KMS-11 (cell line): ENCODE results near the gene TOMM7.

Experiments
- H2AFZ ChIP-seq: fragments of 200-600 bp; sonication (generic); 2 replicates; pipeline ENCODE4 v1.6.1; 2016; ENCODE audit warnings: antibody characterized with exemption, mixed run types, low read depth
- H3K27ac ChIP-seq: fragments of 200-600 bp; sonication (generic); 2 replicates; pipeline ENCODE4 v1.6.1; 2016; ENCODE audit warnings: mild to moderate bottlenecking, mixed run types
- H3K27me3 ChIP-seq: fragments of 200-600 bp; sonication (generic); 2 replicates; pipeline ENCODE4 v1.6.1; 2017; ENCODE audit warnings: mild to moderate bottlenecking, low read depth, mixed run types, moderate library complexity; ENCODE audit not compliant: insufficient read depth
- H3K36me3 ChIP-seq: fragments of 200-600 bp; sonication (generic); 2 replicates; pipeline ENCODE4 v1.6.1; 2017; ENCODE audit warnings: mild to moderate bottlenecking, mixed run types; ENCODE audit not compliant: insufficient read depth
- H3K4me1 ChIP-seq: fragments of 200-600 bp; sonication (generic); 2 replicates; pipeline ENCODE4 v1.6.1; 2016; ENCODE audit warnings: mild to moderate bottlenecking, low read depth, mixed run types; ENCODE audit not compliant: poor library complexity, severe bottlenecking
- H3K4me2 ChIP-seq: fragments of 200-600 bp; sonication (generic); 2 replicates; pipeline ENCODE4 v1.7.0; 2016; ENCODE audit warnings: mild to moderate bottlenecking, mixed run types
- H3K4me3 ChIP-seq: fragments of 200-600 bp; sonication (generic); IDR thresholded peaks from 2 replicates; pipeline ENCODE4 v1.6.1; 2017; ENCODE audit warnings: low read depth, low read length, mixed read lengths; ENCODE audit not compliant: insufficient read depth
- H3K79me2 ChIP-seq: fragments of 200-600 bp; sonication (generic); 2 replicates; pipeline ENCODE4 v1.6.1; 2016; ENCODE audit warnings: low read depth, mixed run types; ENCODE audit not compliant: insufficient read depth
- H3K9ac ChIP-seq: fragments of 200-600 bp; sonication (generic); 2 replicates; pipeline ENCODE4 v1.6.1; 2016; ENCODE audit warnings: mild to moderate bottlenecking, mixed run types
- H4K20me1 ChIP-seq: fragments of 200-600 bp; sonication (generic); 2 replicates; pipeline ENCODE4 v1.6.1; 2016; ENCODE audit warnings: mild to moderate bottlenecking, mixed run types; ENCODE audit not compliant: insufficient read depth
- CTCF ChIP-seq: fragments of 200-600 bp; sonication (generic); conservative IDR thresholded peaks from 2 replicates; pipeline ENCODE4 v1.6.1; 2017; ENCODE audit warnings: low read depth, mild to moderate bottlenecking, antibody characterized with exemption, low read length, moderate library complexity, mixed read lengths

The TOMM7 gene

GRCh38 chr7:22786290-22786932 is 36.2 kb downstream of the TOMM7 start:
- H4K20me1 ChIP-seq, result no peaks in the 10 kb centered on the region
- no peaks in the 10 kb centered on the region for H3K79me2 ChIP-seq
- TF ChIP-seq CTCF, result no peak
- no peak overlapping the region for H3K27ac ChIP-seq
- H3K4me2 ChIP-seq, result no peak overlapping the region
- H2AFZ ChIP-seq, result no peak overlapping the region
- H3K4me3 ChIP-seq, result no peak overlapping the region
- no peak overlapping the region for H3K9ac ChIP-seq
- no peaks in the 10 kb centered on the region for H3K27me3 ChIP-seq
- no peaks in the 10 kb centered on the region for H3K4me1 ChIP-seq
- no peaks in the 10 kb centered on the region for H3K36me3 ChIP-seq

GRCh38 chr7:22784346-22784745 is 38.3 kb downstream of the TOMM7 start:
- no peak for TF ChIP-seq CTCF
- Histone ChIP-seq H3K79me2 (no peaks in the 10 kb centered on the region), H3K9ac (no peak overlapping the region), H3K4me2 (no peak overlapping the region), H3K4me1 (no peaks in the 10 kb centered on the region), H3K36me3 (no peaks in the 10 kb centered on the region), H3K4me3 (no peak overlapping the region), H4K20me1 (no peaks in the 10 kb centered on the region), H2AFZ (no peak overlapping the region), H3K27ac (no peak overlapping the region), H3K27me3 (no peaks in the 10 kb centered on the region)

- Histone ChIP-seq H3K9ac (no peak overlapping the region), H3K4me2 (no peak overlapping the region), H3K27ac (no peak overlapping the region), H3K27me3 (no peaks in the 10 kb centered on the region), H3K4me1 (no peaks in the 10 kb centered on the region), H4K20me1 (no peaks in the 10 kb centered on the region), H3K4me3 (no peak overlapping the region), H3K36me3 (no peaks in the 10 kb centered on the region), H3K79me2 (no peaks in the 10 kb centered on the region), H2AFZ (no peak overlapping the region)
- no peak for TF ChIP-seq CTCF
Measured at GRCh38 chr7:22783421-22783820, 39.2 kb downstream of the TOMM7 start.

GRCh38 chr7:22782616-22783232 is 39.9 kb downstream of the TOMM7 start:
- no peak overlapping the region for H3K9ac ChIP-seq
- no peaks in the 10 kb centered on the region for H3K79me2 ChIP-seq
- H3K4me3 ChIP-seq, result no peak overlapping the region
- no peak overlapping the region for H2AFZ ChIP-seq
- H3K4me2 ChIP-seq, result no peak overlapping the region
- H3K36me3 ChIP-seq, result no peaks in the 10 kb centered on the region
- H3K27me3 ChIP-seq, result no peaks in the 10 kb centered on the region
- no peak overlapping the region for H3K27ac ChIP-seq
- peak; percentile 97 for TF ChIP-seq CTCF
- H4K20me1 ChIP-seq, result no peaks in the 10 kb centered on the region
- no peaks in the 10 kb centered on the region for H3K4me1 ChIP-seq
